Adrenal gland (tissue), 12 donors: ENCODE results near the gene CEND1. TPM values are rescaled to one million over a fixed set of nuclear protein-coding genes. Genes with fewer than 3 reads are reported as not detected.
A peak's percentile ranks its signal among the peaks of the same experiment; 100 is the strongest.

Experiments used
- DNase-seq, 7 donors: peaks; one replicate each; pipeline ENCODE4 v3.0.0-alpha.2; 2019 to 2020
- H3K27ac ChIP-seq, 5 donors: fragments of 200-600 bp; sonication (generic) in 4 of 5; 1 replicate in 3 of 5; 2 replicates in 2 of 5; pipeline versions ENCODE4 v1.5.1 to v1.8.0; 2016 to 2020; ENCODE audit warnings: mild to moderate bottlenecking in 1 of 5
- H3K27me3 ChIP-seq: fragments of 200-600 bp; 2 replicates; pipeline ENCODE4 v1.8.0; 2021
- H3K36me3 ChIP-seq, 2 donors: fragments of 200-600 bp; replicated peaks in 1 of 2; 1 replicate in 1 of 2; 2 replicates in 1 of 2; pipeline versions ENCODE4 v1.5.1 to v1.8.0; 2018 to 2022
- H3K4me1 ChIP-seq, 2 donors: fragments of 200-600 bp; replicated peaks in 1 of 2; 1 replicate in 1 of 2; 2 replicates in 1 of 2; pipeline versions ENCODE4 v1.5.1 to v1.8.0; 2018 to 2021
- H3K4me3 ChIP-seq, 4 donors: fragments of 200-600 bp; sonication (generic) in 3 of 4; one replicate each; pipeline ENCODE4 v1.5.1; 2016 to 2018
- H3K9me3 ChIP-seq, 3 donors: fragments of 200-600 bp; sonication (generic) in 1 of 3; replicated peaks in 1 of 3; 1 replicate in 2 of 3; 2 replicates in 1 of 3; pipeline versions ENCODE4 v1.5.1 to v1.8.0; 2016 to 2021
- CTCF ChIP-seq, 6 experiments: fragments of 450-650 bp in 4 of 6; fragments of 200-600 bp in 2 of 6; sonication (generic) in 1 of 6; IDR thresholded peaks; 1 replicate in 5 of 6; 2 replicates in 1 of 6; pipeline versions ENCODE4 v1.5.1 to v1.8.0; 2016 to 2021; ENCODE audit warnings: antibody characterized with exemption in 6 of 6, mild to moderate bottlenecking in 2 of 6, moderate library complexity in 1 of 6
- POLR2A ChIP-seq, 2 donors: fragments of 450-650 bp; IDR thresholded peaks; one replicate each; pipeline ENCODE4 v1.6.1; 2017; ENCODE audit warnings: antibody characterized with exemption in 2 of 2, mild to moderate bottlenecking in 2 of 2, moderate library complexity in 1 of 2
- WGBS, 4 donors: extraction: QIAGEN DNeasy Blood & Tissue Kit in 2 of 4; methylation state at CpG; one replicate each; pipeline versions ENCODE4 v1.1.5 to v1.1.7; 2013 to 2017; 5-methylcytosine and 5-hydroxymethylcytosine counted together
- intact Hi-C, 2 donors: fragments of 100-400 bp; cut with DNase I; formaldehyde crosslinking; loops; one replicate each; pipeline versions ENCODE4 v1.14.1 to v1.15.0; 2022 to 2023
- polyA plus RNA-seq, 3 donors: library from polyadenylated mRNA; stranded (reverse); fragments of 200-250 nt in 2 of 3; fragments of 350-450 nt in 1 of 3; fragmentation: Illumina TruSeq in 1 of 3; extraction: RNeasy Lipid Tissue Mini Kit (QIAGEN cat#74804) in 1 of 3; gene quantifications; one replicate each; pipeline ENCODE4 v1.2.3, GENCODE V29; 2013 to 2014
- total RNA-seq, 9 donors: library from RNA; depleted of rRNA in 4 of 9; stranded (reverse); fragments of >200 nt in 4 of 9; fragments of 120-200 nt in 1 of 9; fragmentation: NEBNext Ultra II Directional in 1 of 9; extraction: Animal tissue kit (Norgen Biotek cat#: 25700) in 1 of 9; gene quantifications; one replicate each; pipeline versions ENCODE4 v1.1.0 to v1.2.4, GENCODE V29; 2013 to 2023
- donor health status: healthy with polysubstance abuse.
- donor health status: Bipolar disorder and iron deficiency.
- donor health status: DM: yes; HTN: yes; CAD: no.
- donor health status: DM: no; HTN: no; CAD: no.
- donor health status: DM: no; HTN: no; CAD: no.
- donor health status: DM: yes; HTN: yes; CAD: no.

CEND1 gene
- total and polyA plus RNA-seq, 12 donors = 0.42 to 14.5 (median 3.0) TPM; not detected in 4

- H3K9me3 ChIP-seq = no peaks in the 10 kb centered on the region
- no peak for DNase-seq
- no peak overlapping the region for H3K4me3 ChIP-seq
- H3K27ac ChIP-seq = no peak overlapping the region
- H3K4me1 ChIP-seq = peaks cover 0 to 9% of the 10 kb centered on the region in 2 donors
- 67 to 83% (median 77%) methylated on average over 9 to 24 of the region's 24 CpGs for WGBS, 4 donors
- no peak for TF ChIP-seq CTCF (IDR thresholded peaks at IDR 0.05)
- TF ChIP-seq POLR2A (IDR thresholded peaks at IDR 0.05) = no peak
- intact Hi-C loops = no loop called here
- peaks cover 12% of the 10 kb centered on the region for H3K27me3 ChIP-seq
- no peaks in the 10 kb centered on the region for H3K36me3 ChIP-seq
These were observed 3.4 kb downstream of the CEND1 start for GRCh38 chr11:786235-787083.

- peak in 6 of 7 donors; percentile 72 to 88 (median 80) for DNase-seq
- no peak overlapping the region for H3K4me3 ChIP-seq
- TF ChIP-seq CTCF (IDR thresholded peaks at IDR 0.05) (peak; percentile 37 to 73 (median 60)), POLR2A (IDR thresholded peaks at IDR 0.05) (no peak)
- H3K9me3 ChIP-seq = no peaks in the 10 kb centered on the region
- H3K27me3 ChIP-seq = peaks cover 4% of the 10 kb centered on the region
- intact Hi-C loops = no loop called here
- H3K27ac ChIP-seq = peak overlapping the region in 2 of 5 donors; percentile 17 to 29
- no peaks in the 10 kb centered on the region for H3K36me3 ChIP-seq
- H3K4me1 ChIP-seq = peaks cover 0 to 9% of the 10 kb centered on the region in 2 donors
- 18 to 26% (median 26%) methylated on average over 23 to 24 of the region's 24 CpGs for WGBS, 4 donors
These were observed 6.3 kb downstream of the CEND1 start for GRCh38 chr11:783581-784015.

GRCh38 chr11:782264-783174 lies 7.4 kb downstream of the CEND1 start:
- intact Hi-C loops = no loop called here
- no peak overlapping the region for H3K4me3 ChIP-seq
- H3K36me3 ChIP-seq = no peaks in the 10 kb centered on the region
- H3K9me3 ChIP-seq = no peaks in the 10 kb centered on the region
- TF ChIP-seq POLR2A (IDR thresholded peaks at IDR 0.05) (no peak), CTCF (IDR thresholded peaks at IDR 0.05) (no peak)
- peaks cover 3% of the 10 kb centered on the region for H3K27me3 ChIP-seq
- H3K4me1 ChIP-seq = peaks cover 8 to 16% of the 10 kb centered on the region in 2 donors
- H3K27ac ChIP-seq = no peak overlapping the region
- 55 to 79% (median 74%) methylated on average over 19 to 36 of the region's 36 CpGs for WGBS, 4 donors
- no peak for DNase-seq

- H3K4me1 ChIP-seq = peaks cover 25 to 34% of the 10 kb centered on the region in 2 donors
- H3K27ac ChIP-seq = no peak overlapping the region
- H3K4me3 ChIP-seq = no peak overlapping the region
- WGBS, 4 donors = 89 to 97% (median 93%) methylated on average over 11 to 16 of the region's 16 CpGs
- DNase-seq = no peak
- TF ChIP-seq POLR2A (IDR thresholded peaks at IDR 0.05) (no peak), CTCF (IDR thresholded peaks at IDR 0.05) (no peak)
- no peaks in the 10 kb centered on the region for H3K9me3 ChIP-seq
- H3K27me3 ChIP-seq = no peaks in the 10 kb centered on the region
- H3K36me3 ChIP-seq = no peaks in the 10 kb centered on the region
- intact Hi-C loops = no loop called here
These were observed 9.8 kb downstream of the CEND1 start for GRCh38 chr11:779955-780532.
